Psoas muscle (tissue), 8 donors: ENCODE measurements around the gene PCSK2. TPM values are rescaled to one million over a fixed set of nuclear protein-coding genes. Genes with fewer than 3 reads are reported as not detected.

ENCODE experiments used
- ATAC-seq, 4 donors: fragments of 200-7000 bp; cut with Tn5 transposase; one replicate each; pipeline ENCODE4 v1.9.1; 2020; ENCODE audit warnings: moderate library complexity in 3 of 4, mild to moderate bottlenecking in 2 of 4
- DNase-seq, 2 donors: peaks; one replicate each; pipeline ENCODE4 v3.0.0-alpha.2; 2020
- H3K27ac ChIP-seq: fragments of 200-600 bp; one replicate; pipeline ENCODE4 v1.8.0; 2022
- H3K27me3 ChIP-seq, 3 donors: fragments of 200-600 bp in 1 of 3; one replicate each; pipeline versions ENCODE4 v1.6.1 to v1.8.0; 2013 to 2022; ENCODE audit warnings: low read length in 2 of 3, mild to moderate bottlenecking in 2 of 3, moderate library complexity in 1 of 3; ENCODE audit not compliant: insufficient read depth in 3 of 3
- H3K36me3 ChIP-seq, 2 donors: fragments of 200-600 bp in 1 of 2; one replicate each; pipeline versions ENCODE4 v1.6.1 to v1.8.0; 2013 to 2022; ENCODE audit warnings: low read depth in 1 of 2, mild to moderate bottlenecking in 1 of 2, moderate library complexity in 1 of 2; ENCODE audit not compliant: insufficient read depth in 1 of 2
- H3K4me1 ChIP-seq: fragments of 200-600 bp; one replicate; pipeline ENCODE4 v1.8.0; 2022
- H3K4me3 ChIP-seq: fragments of 200-600 bp; one replicate; pipeline ENCODE4 v1.8.0; 2022; ENCODE audit warnings: mild to moderate bottlenecking
- H3K9me3 ChIP-seq: fragments of 200-600 bp; one replicate; pipeline ENCODE4 v1.8.0; 2022
- CTCF ChIP-seq: fragments of 200-600 bp; IDR thresholded peaks from one replicate; pipeline ENCODE4 v1.8.0; 2022; ENCODE audit warnings: antibody characterized with exemption
- WGBS, 3 donors: extraction: QIAGEN DNeasy Blood & Tissue Kit; methylation state at CpG; one replicate each; pipeline versions ENCODE4 v1.1.6 to v1.1.7; 2013; 5-methylcytosine and 5-hydroxymethylcytosine counted together
- intact Hi-C, 2 donors: fragments of 100-400 bp; cut with DNase I; formaldehyde crosslinking; loops; one replicate each; pipeline versions ENCODE4 v1.11.0 to v1.14.2; 2022
- polyA plus RNA-seq, 3 donors: library from polyadenylated mRNA; stranded (reverse); fragments of 200-250 nt; gene quantifications; one replicate each; pipeline ENCODE4 v1.2.3, GENCODE V29; 2013
- total RNA-seq, 4 donors: library from RNA; stranded (reverse); fragmentation: NEBNext Ultra II Directional in 2 of 4; extraction: Animal tissue kit (Norgen Biotek cat#: 25700) in 2 of 4; gene quantifications; one replicate each; pipeline versions ENCODE4 v1.2.1 to v1.2.4, GENCODE V29; 2021 to 2023
- donor health status: healthy with polysubstance abuse.
- donor health status: DM: no; HTN: no; CAD: no; lungs with moderate emphysema.
- donor health status: Bipolar disorder and iron deficiency.
- donor health status: healthy.
- donor health status: DM: yes; HTN: yes; CAD: no.
- donor health status: DM: no; HTN: no; CAD: no.
- donor health status: DM: no; HTN: no; CAD: no.
- donor health status: DM: yes; HTN: yes; CAD: no.

PCSK2 gene
- total and polyA plus RNA-seq, 7 donors: 0.01 to 0.26 (median 0.04) TPM; not detected in 3

DNA sequence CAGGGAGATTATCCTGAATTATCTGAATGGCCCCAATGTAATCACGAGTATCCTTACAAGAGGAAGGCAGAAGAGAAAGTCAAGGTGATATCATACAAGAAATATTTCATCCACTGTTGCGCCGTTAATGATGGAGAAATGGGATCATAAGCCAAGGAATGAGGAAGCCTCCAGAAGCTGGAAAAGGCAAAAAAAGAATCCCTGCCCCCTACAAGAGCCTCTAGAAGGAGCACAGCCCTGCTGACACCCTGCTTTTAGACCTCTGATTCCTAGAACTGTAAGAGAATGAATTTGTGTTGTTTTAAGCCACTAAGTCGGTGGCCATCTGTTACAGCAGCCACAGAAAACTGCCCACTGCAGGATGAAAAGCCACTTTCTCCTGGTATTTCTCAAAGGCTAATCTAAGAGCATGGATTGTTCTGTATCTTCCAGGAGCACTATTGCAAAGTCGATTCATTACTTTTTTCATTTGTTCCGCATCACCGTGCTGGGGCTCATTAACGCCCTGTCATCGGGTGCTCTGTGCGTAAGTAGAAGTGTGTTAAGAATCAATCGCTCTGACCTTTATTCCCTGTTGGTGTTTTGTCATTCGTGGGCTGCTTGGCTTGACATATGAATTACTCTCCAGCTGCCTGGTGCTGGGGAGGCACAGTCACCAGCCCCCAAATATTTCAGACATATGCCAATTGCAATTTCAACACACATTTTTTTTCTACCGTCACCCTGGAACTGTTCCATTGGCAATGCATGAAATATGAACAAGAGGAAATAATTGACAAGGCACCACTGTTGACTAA, 117.0 kb downstream of the PCSK2 start:
- intact Hi-C loops: no loop called here
- no peaks in the 10 kb centered on the region for H3K36me3 ChIP-seq
- 20 to 29% (median 21%) methylated on average over 13 of the region's 13 CpGs for WGBS, 3 donors
- H3K27ac ChIP-seq: no peak overlapping the region
- no peaks in the 10 kb centered on the region for H3K27me3 ChIP-seq
- no peaks in the 10 kb centered on the region for H3K4me1 ChIP-seq
- ATAC-seq: no peak
- H3K9me3 ChIP-seq: peaks cover 5% of the 10 kb centered on the region
- H3K4me3 ChIP-seq: no peak overlapping the region
- no peak for DNase-seq
- no peak for TF ChIP-seq CTCF

DNA sequence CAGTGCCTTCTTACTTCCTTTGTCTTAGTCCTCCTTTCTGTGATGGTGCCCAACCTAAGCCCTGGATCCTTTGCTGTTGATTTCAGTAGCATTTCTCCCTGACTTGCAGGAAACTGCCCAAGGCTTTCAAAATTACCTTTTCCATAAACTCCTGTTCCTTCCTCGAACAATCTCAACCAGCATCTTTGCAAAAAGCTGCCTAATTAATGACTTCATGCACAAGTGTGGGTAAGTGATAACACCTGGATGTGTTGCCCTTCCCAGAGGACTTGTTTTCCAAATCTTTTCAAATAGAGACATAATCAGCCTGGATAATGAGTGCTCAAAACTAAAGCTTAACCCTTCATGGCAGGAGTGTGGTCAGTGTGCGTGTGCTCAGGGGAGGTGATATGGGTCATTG, 118.0 kb downstream of the PCSK2 start:
- no peak overlapping the region for H3K4me3 ChIP-seq
- H3K27me3 ChIP-seq: no peaks in the 10 kb centered on the region
- no peaks in the 10 kb centered on the region for H3K4me1 ChIP-seq
- DNase-seq: no peak
- TF ChIP-seq CTCF: no peak
- H3K9me3 ChIP-seq: peaks cover 5% of the 10 kb centered on the region
- H3K36me3 ChIP-seq: no peaks in the 10 kb centered on the region
- intact Hi-C loops: no loop called here
- 65 to 70% (median 68%) methylated on average over 2 of the region's 2 CpGs for WGBS, 3 donors
- H3K27ac ChIP-seq: no peak overlapping the region
- ATAC-seq: no peak

- Histone ChIP-seq H3K4me3 (no peak overlapping the region), H3K9me3 (peaks cover 5% of the 10 kb centered on the region), H3K27ac (no peak overlapping the region), H3K27me3 (no peaks in the 10 kb centered on the region), H3K36me3 (no peaks in the 10 kb centered on the region), H3K4me1 (no peaks in the 10 kb centered on the region)
- DNase-seq (no peak), ATAC-seq (no peak)
- 70 to 76% (median 75%) methylated on average over 2 of the region's 2 CpGs for WGBS, 3 donors
- intact Hi-C loops: no loop called here
- TF ChIP-seq CTCF: no peak
Measured at GRCh38 chr20:17345321-17345720, 118.5 kb downstream of the PCSK2 start.

- no peaks in the 10 kb centered on the region for H3K27me3 ChIP-seq
- H3K4me1 ChIP-seq: no peaks in the 10 kb centered on the region
- no peak overlapping the region for H3K27ac ChIP-seq
- no peak for DNase-seq
- H3K9me3 ChIP-seq: no peaks in the 10 kb centered on the region
- WGBS, 3 donors: 80 to 87% (median 84%) methylated on average over 3 of the region's 3 CpGs
- no peak overlapping the region for H3K4me3 ChIP-seq
- no peaks in the 10 kb centered on the region for H3K36me3 ChIP-seq
- intact Hi-C loops: no loop called here
- ATAC-seq: no peak
- no peak for TF ChIP-seq CTCF
Measured at GRCh38 chr20:17350321-17350720, 123.5 kb downstream of the PCSK2 start.

DNA sequence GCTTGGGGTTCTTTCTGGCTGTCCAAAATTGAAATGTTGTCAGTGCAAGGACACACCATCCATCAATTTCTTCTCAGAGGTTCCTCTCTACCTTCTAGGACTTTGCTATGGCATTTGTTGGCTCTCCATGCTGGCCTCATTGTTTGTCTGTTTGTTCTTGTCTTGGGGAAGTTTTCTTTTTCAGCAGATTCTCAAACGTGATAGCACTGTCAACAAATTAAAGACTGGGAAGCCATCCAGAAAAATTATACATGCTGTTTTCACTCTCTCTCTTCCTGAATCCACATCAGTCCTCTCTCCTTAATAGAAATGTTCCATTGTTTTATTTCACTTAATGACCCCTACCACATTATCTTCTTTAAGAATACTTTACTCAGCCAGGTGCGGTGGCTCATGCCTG, 130.4 kb downstream of the PCSK2 start:
- TF ChIP-seq CTCF: no peak
- ATAC-seq (no peak), DNase-seq (no peak)
- no peaks in the 10 kb centered on the region for H3K4me1 ChIP-seq
- no peak overlapping the region for H3K27ac ChIP-seq
- no peaks in the 10 kb centered on the region for H3K27me3 ChIP-seq
- WGBS, 3 donors: 33 to 37% (median 36%) methylated on average over 2 of the region's 2 CpGs
- no peaks in the 10 kb centered on the region for H3K9me3 ChIP-seq
- intact Hi-C loops: no loop called here
- H3K36me3 ChIP-seq: no peaks in the 10 kb centered on the region
- H3K4me3 ChIP-seq: no peak overlapping the region
